GM23248 (cell line): ENCODE data around the gene RAB31.

Source experiments
- EZH2 ChIP-seq: fragments of 200-600 bp; sonication (generic); IDR thresholded peaks from 2 replicates; pipeline ENCODE4 v1.6.1; 2018; ENCODE audit warnings: antibody characterized with exemption, mild to moderate bottlenecking; ENCODE audit not compliant: insufficient read depth, poor library complexity, severe bottlenecking
- EZH2phosphoT487 ChIP-seq: fragments of 200-600 bp; sonication (generic); IDR thresholded peaks from 2 replicates; pipeline ENCODE4 v1.6.1; 2018; ENCODE audit warnings: antibody characterized with exemption, moderate library complexity, mild to moderate bottlenecking, low read depth; ENCODE audit not compliant: insufficient read depth

DNA sequence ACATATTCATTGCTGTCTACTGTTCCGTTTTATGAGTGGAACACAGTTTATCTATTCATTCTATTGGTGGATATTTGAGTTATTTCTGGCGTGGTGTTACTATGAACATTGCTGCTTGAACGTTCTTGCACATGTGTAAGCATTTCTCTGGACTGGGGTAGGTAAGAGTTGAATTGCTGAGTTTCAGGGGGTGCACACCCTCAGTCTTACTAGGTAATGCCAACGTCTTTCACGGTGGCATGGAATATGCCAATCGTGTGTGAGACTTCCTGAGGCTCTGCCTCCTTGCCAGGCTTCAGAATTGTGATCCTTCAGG, 121.3 kb downstream of the RAB31 start:
- TF ChIP-seq EZH2phosphoT487, result no peak
- no peak for TF ChIP-seq EZH2
